Psoas muscle (tissue), 8 donors: ENCODE data around the gene BRAT1. TPM values are rescaled to one million over a fixed set of nuclear protein-coding genes. Genes with fewer than 3 reads are reported as not detected.

Source experiments
- ATAC-seq, 4 donors: fragments of 200-7000 bp; cut with Tn5 transposase; one replicate each; pipeline ENCODE4 v1.9.1; 2020; ENCODE audit warnings: moderate library complexity in 3 of 4, mild to moderate bottlenecking in 2 of 4
- DNase-seq, 2 donors: peaks; one replicate each; pipeline ENCODE4 v3.0.0-alpha.2; 2020
- H3K27ac ChIP-seq: fragments of 200-600 bp; one replicate; pipeline ENCODE4 v1.8.0; 2022
- H3K27me3 ChIP-seq, 3 donors: fragments of 200-600 bp in 1 of 3; one replicate each; pipeline versions ENCODE4 v1.6.1 to v1.8.0; 2013 to 2022; ENCODE audit warnings: low read length in 2 of 3, mild to moderate bottlenecking in 2 of 3, moderate library complexity in 1 of 3; ENCODE audit not compliant: insufficient read depth in 3 of 3
- H3K36me3 ChIP-seq, 2 donors: fragments of 200-600 bp in 1 of 2; one replicate each; pipeline versions ENCODE4 v1.6.1 to v1.8.0; 2013 to 2022; ENCODE audit warnings: low read depth in 1 of 2, mild to moderate bottlenecking in 1 of 2, moderate library complexity in 1 of 2; ENCODE audit not compliant: insufficient read depth in 1 of 2
- H3K4me1 ChIP-seq: fragments of 200-600 bp; one replicate; pipeline ENCODE4 v1.8.0; 2022
- H3K4me3 ChIP-seq: fragments of 200-600 bp; one replicate; pipeline ENCODE4 v1.8.0; 2022; ENCODE audit warnings: mild to moderate bottlenecking
- H3K9me3 ChIP-seq: fragments of 200-600 bp; one replicate; pipeline ENCODE4 v1.8.0; 2022
- CTCF ChIP-seq: fragments of 200-600 bp; IDR thresholded peaks from one replicate; pipeline ENCODE4 v1.8.0; 2022; ENCODE audit warnings: antibody characterized with exemption
- WGBS, 3 donors: extraction: QIAGEN DNeasy Blood & Tissue Kit; methylation state at CpG; one replicate each; pipeline versions ENCODE4 v1.1.6 to v1.1.7; 2013; 5-methylcytosine and 5-hydroxymethylcytosine counted together
- intact Hi-C, 2 donors: fragments of 100-400 bp; cut with DNase I; formaldehyde crosslinking; loops; one replicate each; pipeline versions ENCODE4 v1.11.0 to v1.14.2; 2022
- polyA plus RNA-seq, 3 donors: library from polyadenylated mRNA; stranded (reverse); fragments of 200-250 nt; gene quantifications; one replicate each; pipeline ENCODE4 v1.2.3, GENCODE V29; 2013
- total RNA-seq, 4 donors: library from RNA; stranded (reverse); fragmentation: NEBNext Ultra II Directional in 2 of 4; extraction: Animal tissue kit (Norgen Biotek cat#: 25700) in 2 of 4; gene quantifications; one replicate each; pipeline versions ENCODE4 v1.2.1 to v1.2.4, GENCODE V29; 2021 to 2023
- donor health status: healthy with polysubstance abuse.
- donor health status: DM: no; HTN: no; CAD: no; lungs with moderate emphysema.
- donor health status: Bipolar disorder and iron deficiency.
- donor health status: healthy.
- donor health status: DM: yes; HTN: yes; CAD: no.
- donor health status: DM: no; HTN: no; CAD: no.
- donor health status: DM: no; HTN: no; CAD: no.
- donor health status: DM: yes; HTN: yes; CAD: no.

The BRAT1 gene
- total and polyA plus RNA-seq, 7 donors = 11.9 to 14.8 (median 13.2) TPM

- no peaks in the 10 kb centered on the region for H3K9me3 ChIP-seq
- WGBS, 3 donors = 78 to 85% (median 81%) methylated on average over 22 of the region's 22 CpGs
- no peak for DNase-seq
- no peak overlapping the region for H3K4me3 ChIP-seq
- ATAC-seq = no peak
- H3K27ac ChIP-seq = no peak overlapping the region
- intact Hi-C loops = no loop called here
- H3K4me1 ChIP-seq = no peaks in the 10 kb centered on the region
- no peaks in the 10 kb centered on the region for H3K27me3 ChIP-seq
- no peak for TF ChIP-seq CTCF
- peaks cover 0 to 71% of the 10 kb centered on the region in 2 donors for H3K36me3 ChIP-seq
These were observed 41.3 kb upstream of the BRAT1 start for GRCh38 chr7:2596464-2597272.

DNA sequence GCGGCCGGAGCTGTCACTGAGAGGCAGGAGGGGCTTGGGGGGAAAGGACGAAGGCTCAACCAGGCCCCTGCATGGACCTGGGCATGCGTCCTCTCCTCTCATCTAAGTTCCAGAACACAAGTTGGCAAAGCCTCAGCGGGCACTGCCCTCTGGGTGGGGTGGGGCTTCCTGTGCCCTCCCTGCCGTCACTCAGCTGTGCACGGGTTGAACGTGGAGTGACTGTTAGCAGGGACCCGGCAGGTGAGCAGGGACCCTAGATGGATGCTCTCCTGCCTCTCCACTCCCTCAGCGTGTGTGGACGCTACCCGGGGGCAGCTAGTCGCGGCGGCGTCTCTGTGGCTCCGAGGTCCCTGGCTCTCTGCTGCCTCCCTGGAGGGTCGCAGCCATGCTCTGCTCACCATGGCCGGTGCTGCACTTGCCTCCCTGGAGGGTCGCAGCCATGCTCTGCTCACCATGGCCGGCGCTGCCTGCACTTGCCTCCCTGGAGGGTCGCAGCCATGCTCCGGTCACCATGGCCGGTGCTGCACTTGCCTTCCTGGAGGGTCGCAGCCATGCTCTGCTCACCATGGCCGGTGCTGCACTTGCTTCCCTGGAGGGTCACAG, 40.0 kb upstream of the BRAT1 start:
- DNase-seq = no peak
- Histone ChIP-seq H3K9me3 (no peaks in the 10 kb centered on the region), H3K4me1 (no peaks in the 10 kb centered on the region), H3K27ac (no peak overlapping the region), H3K27me3 (no peaks in the 10 kb centered on the region), H3K36me3 (peaks cover 0 to 72% of the 10 kb centered on the region in 2 donors), H3K4me3 (no peak overlapping the region)
- intact Hi-C loops = no loop called here
- ATAC-seq = no peak
- no peak for TF ChIP-seq CTCF
- 87 to 91% (median 89%) methylated on average over 20 to 27 of the region's 27 CpGs for WGBS, 3 donors

DNA sequence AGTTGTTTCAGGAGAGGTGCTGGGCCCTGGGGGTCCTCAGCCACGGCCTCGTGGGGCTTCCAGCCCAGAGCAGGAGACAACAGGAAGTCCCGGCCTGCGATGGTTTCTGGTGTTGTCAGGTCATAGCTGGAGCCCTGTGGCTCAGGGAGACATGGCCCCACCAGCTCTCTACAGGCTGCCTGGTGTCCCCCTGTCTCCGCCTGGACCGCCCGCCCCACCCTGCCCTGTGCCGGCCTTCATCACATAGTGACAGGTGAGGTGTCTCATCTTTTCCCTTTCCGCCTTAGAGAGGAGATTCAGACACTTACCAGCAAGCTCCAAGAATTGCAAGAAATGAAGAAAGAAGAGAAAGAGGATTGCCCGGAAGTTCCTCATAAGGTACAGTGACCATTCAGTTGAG, 39.3 kb upstream of the BRAT1 start:
- Histone ChIP-seq H3K36me3 (peaks cover 0 to 73% of the 10 kb centered on the region in 2 donors), H3K4me3 (no peak overlapping the region), H3K4me1 (no peaks in the 10 kb centered on the region), H3K27me3 (no peaks in the 10 kb centered on the region), H3K27ac (no peak overlapping the region), H3K9me3 (no peaks in the 10 kb centered on the region)
- 87 to 93% (median 88%) methylated on average over 10 of the region's 10 CpGs for WGBS, 3 donors
- TF ChIP-seq CTCF = no peak
- intact Hi-C loops = no loop called here
- ATAC-seq = no peak
- no peak for DNase-seq

DNA sequence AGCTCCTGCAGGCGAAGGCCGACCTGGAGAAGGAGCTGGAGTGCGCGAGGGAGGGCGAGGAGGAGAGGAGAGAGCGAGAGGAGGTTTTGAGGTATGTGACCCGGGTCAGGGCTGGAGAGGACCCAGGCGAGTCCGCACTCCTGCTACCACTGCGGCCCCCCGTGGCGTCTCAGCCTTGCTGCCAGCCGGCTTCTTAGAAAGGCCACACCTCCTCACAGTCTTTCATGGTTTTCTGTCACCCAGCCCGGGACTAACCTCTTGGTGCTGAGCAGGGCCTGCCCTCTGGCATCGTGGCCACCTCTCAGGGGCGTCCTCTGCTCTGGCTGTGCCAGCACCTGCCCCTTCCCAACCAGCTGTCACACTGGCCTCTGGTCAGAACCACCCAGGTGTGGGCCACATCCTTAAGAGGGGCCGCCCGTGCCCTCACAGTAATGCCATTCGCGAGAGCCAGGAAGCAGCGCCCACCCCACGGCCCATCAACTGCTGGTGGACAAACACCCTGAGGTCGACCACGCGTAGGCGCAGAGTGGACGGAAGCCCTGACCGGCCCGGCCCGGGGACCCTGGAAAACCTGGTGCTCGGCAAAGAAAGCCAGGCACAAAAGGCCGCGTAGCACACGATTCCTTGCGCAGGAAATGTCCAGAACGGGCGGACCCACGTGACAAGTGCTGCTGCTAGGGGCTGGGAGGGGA, 37.9 kb upstream of the BRAT1 start:
- no peak for ATAC-seq

More for the DNA sequence above, 37.9 kb upstream of the BRAT1 start:
- H3K36me3 ChIP-seq = peaks cover 0 to 61% of the 10 kb centered on the region in 2 donors
- no peaks in the 10 kb centered on the region for H3K9me3 ChIP-seq
- intact Hi-C loops = no loop called here
- no peaks in the 10 kb centered on the region for H3K4me1 ChIP-seq
- no peak overlapping the region for H3K4me3 ChIP-seq
- no peak overlapping the region for H3K27ac ChIP-seq
- no peak for DNase-seq
- no peak for TF ChIP-seq CTCF
- WGBS, 3 donors = 93 to 97% (median 93%) methylated on average over 38 of the region's 38 CpGs
- H3K27me3 ChIP-seq = no peaks in the 10 kb centered on the region
